HepG2 (cell line): ENCODE measurements around the gene SAE1. TPM values are rescaled to one million over a fixed set of nuclear protein-coding genes. Genes with fewer than 3 reads are reported as not detected.

ENCODE experiments used
- ARID2 ChIP-seq: sonication (generic); formaldehyde crosslinking; IDR thresholded peaks from 2 replicates; pipeline ENCODE4 v1.8.1; 2022; ENCODE audit warnings: mild to moderate bottlenecking, missing genetic modification reagents, borderline replicate concordance
- ARID4A ChIP-seq: sonication (generic); formaldehyde crosslinking; IDR thresholded peaks from 2 replicates; pipeline ENCODE4 v1.5.0; 2020; ENCODE audit warnings: mild to moderate bottlenecking, missing genetic modification reagents, borderline replicate concordance
- ATF7 ChIP-seq, 2 experiments: fragments of 450-650 bp in 1 of 2; sonication (generic) in 1 of 2; formaldehyde crosslinking in 1 of 2; IDR thresholded peaks; 2 replicates each; pipeline versions ENCODE4 v1.4.0 to v1.6.1; 2016 to 2020; ENCODE audit warnings: antibody characterized with exemption in 1 of 2, mild to moderate bottlenecking in 1 of 2, missing genetic modification reagents in 1 of 2
- GTF3A ChIP-seq: sonication (generic); formaldehyde crosslinking; conservative IDR thresholded peaks from 2 replicates; pipeline ENCODE4 v1.4.0; 2020; ENCODE audit warnings: mild to moderate bottlenecking, missing genetic modification reagents
- HDAC2 ChIP-seq: sonication (generic); formaldehyde crosslinking; IDR thresholded peaks from 2 replicates; pipeline ENCODE4 v1.4.0; 2020; ENCODE audit warnings: missing genetic modification reagents
- MBD4 ChIP-seq: IDR thresholded peaks from 2 replicates; pipeline ENCODE4 v1.6.1; 2012; ENCODE audit warnings: low read length, inconsistent platforms, borderline replicate concordance
- REST ChIP-seq, 2 experiments: IDR thresholded peaks; 2 replicates each; pipeline ENCODE4 v1.6.1; 2011 to 2012; ENCODE audit warnings: low read length in 2 of 2, borderline replicate concordance in 1 of 2, low read depth in 1 of 2, mild to moderate bottlenecking in 1 of 2, moderate library complexity in 1 of 2
- TBX2 ChIP-seq: sonication (generic); formaldehyde crosslinking; IDR thresholded peaks from 2 replicates; pipeline ENCODE4 v1.5.0; 2020; ENCODE audit warnings: missing genetic modification reagents, mild to moderate bottlenecking, borderline replicate concordance
- ZNF143 ChIP-seq: sonication (generic); formaldehyde crosslinking; IDR thresholded peaks from 2 replicates; pipeline ENCODE4 v1.4.0; 2020; ENCODE audit warnings: missing genetic modification reagents
- ZNF232 ChIP-seq: sonication (generic); formaldehyde crosslinking; IDR thresholded peaks from 2 replicates; pipeline ENCODE4 v1.4.0; 2020; ENCODE audit warnings: missing genetic modification reagents, borderline replicate concordance
- ZNF713 ChIP-seq: sonication (generic); formaldehyde crosslinking; IDR thresholded peaks from 2 replicates; pipeline ENCODE4 v1.4.0; 2020; ENCODE audit warnings: mild to moderate bottlenecking, missing genetic modification reagents
- ZSCAN5A ChIP-seq: sonication (generic); formaldehyde crosslinking; IDR thresholded peaks from 2 replicates; pipeline ENCODE4 v1.8.0; 2022; ENCODE audit warnings: mild to moderate bottlenecking, missing genetic modification reagents, borderline replicate concordance
- ZSCAN9 ChIP-seq: IDR thresholded peaks from 2 replicates; pipeline ENCODE4 v1.6.1; 2016; ENCODE audit warnings: borderline replicate concordance
- polyA plus RNA-seq, 8 experiments: library from polyadenylated mRNA; depleted of rRNA in 3 of 8; stranded (reverse) in 7 of 8; unstranded in 1 of 8; fragments of >200 nt; fragmentation: Illumina TruSeq in 4 of 8; extraction: Trizol in 4 of 8; gene quantifications; 2 replicates each; pipeline versions ENCODE4 v1.2.1 to v1.2.3, GENCODE V29; 2011 to 2016; ENCODE audit warnings: low read depth in 4 of 8, missing spikeins in 1 of 8, mixed read lengths in 1 of 8; ENCODE audit not compliant: insufficient read depth in 1 of 8
- total RNA-seq, 5 experiments: library from RNA; depleted of rRNA; stranded (reverse); fragments of >200 nt; fragmentation: Illumina TruSeq; extraction: Trizol; gene quantifications; 2 replicates each; pipeline ENCODE4 v1.2.3, GENCODE V29; 2016; ENCODE audit warnings: low read depth in 1 of 5
- TF ChIP-seq, protein P1 (sequence below): sonication (generic); formaldehyde crosslinking; IDR thresholded peaks from 2 replicates; pipeline ENCODE4 v1.8.0; 2022; ENCODE audit warnings: missing genetic modification reagents, mild to moderate bottlenecking, borderline replicate concordance
- TF ChIP-seq, protein P2 (sequence below): IDR thresholded peaks from 2 replicates; pipeline ENCODE4 v1.6.1; 2016; ENCODE audit warnings: mild to moderate bottlenecking, missing biosample characterization, missing genetic modification reagents

The SAE1 gene
- total and polyA plus RNA-seq, 2 of the 13 experiments (the other 11 are each of a cell fraction or from before 2014, with no cell fraction given) = 87.6 to 197 TPM

- TF ChIP-seq, protein P1, sequence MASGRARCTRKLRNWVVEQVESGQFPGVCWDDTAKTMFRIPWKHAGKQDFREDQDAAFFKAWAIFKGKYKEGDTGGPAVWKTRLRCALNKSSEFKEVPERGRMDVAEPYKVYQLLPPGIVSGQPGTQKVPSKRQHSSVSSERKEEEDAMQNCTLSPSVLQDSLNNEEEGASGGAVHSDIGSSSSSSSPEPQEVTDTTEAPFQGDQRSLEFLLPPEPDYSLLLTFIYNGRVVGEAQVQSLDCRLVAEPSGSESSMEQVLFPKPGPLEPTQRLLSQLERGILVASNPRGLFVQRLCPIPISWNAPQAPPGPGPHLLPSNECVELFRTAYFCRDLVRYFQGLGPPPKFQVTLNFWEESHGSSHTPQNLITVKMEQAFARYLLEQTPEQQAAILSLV (CRISPR knock-in tag) = no peak
- peak; percentile 54 for TF ChIP-seq ARID4A (CRISPR knock-in tag)
- 0 out of 2 replicates have a peak, but pooled peaks have one; percentile 63 for TF ChIP-seq ZNF232 (CRISPR knock-in tag)
- no peak for TF ChIP-seq TBX2 (CRISPR knock-in tag)
- no peak for TF ChIP-seq ZSCAN9 (CRISPR knock-in tag)
- no peak for TF ChIP-seq GTF3A
- no peak for TF ChIP-seq REST (IDR thresholded peaks at IDR 0.05; ENCODE audit: borderline replicate concordance in 1 of 2, low read depth in 1 of 2, low read length in 2 of 2)
- no peak for TF ChIP-seq ARID2 (CRISPR knock-in tag)
- no peak for TF ChIP-seq HDAC2 (CRISPR knock-in tag)
- TF ChIP-seq, protein P2, sequence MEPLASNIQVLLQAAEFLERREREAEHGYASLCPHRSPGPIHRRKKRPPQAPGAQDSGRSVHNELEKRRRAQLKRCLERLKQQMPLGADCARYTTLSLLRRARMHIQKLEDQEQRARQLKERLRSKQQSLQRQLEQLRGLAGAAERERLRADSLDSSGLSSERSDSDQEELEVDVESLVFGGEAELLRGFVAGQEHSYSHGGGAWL (CRISPR knock-in tag) = no peak; the same call in 1 of the 2 replicates
- no peak for TF ChIP-seq ZNF143 (CRISPR knock-in tag)
- no peak for TF ChIP-seq ATF7 (IDR thresholded peaks at IDR 0.05)
- no peak for TF ChIP-seq ATF7 (CRISPR knock-in tag; IDR thresholded peaks at IDR 0.05)
- no peak for TF ChIP-seq MBD4
- no peak for TF ChIP-seq ZSCAN5A (CRISPR knock-in tag)
- no peak for TF ChIP-seq ZNF713 (CRISPR knock-in tag)
These were observed 96.1 kb downstream of the SAE1 start (continued) for GRCh38 chr19:47226426-47227351.
